SU-DHL-6 (cell line): Measurements from ENCODE around the gene SETD1A.

Experiments used
- CTCF ChIP-seq: fragments of 200-600 bp; sonication (generic); IDR thresholded peaks from one replicate; pipeline ENCODE4 v1.5.1; 2017; ENCODE audit warnings: antibody characterized with exemption, mild to moderate bottlenecking, low read length, moderate library complexity; ENCODE audit not compliant: insufficient read depth, poor library complexity, severe bottlenecking
- EZH2phosphoT487 ChIP-seq: fragments of 200-600 bp; sonication (generic), shearing (Covaris generic); conservative IDR thresholded peaks from 2 replicates; pipeline ENCODE4 v1.6.1; 2018; ENCODE audit warnings: mild to moderate bottlenecking, antibody characterized with exemption, low read length, moderate library complexity, mixed read lengths

- TF ChIP-seq CTCF (no peak), EZH2phosphoT487 (no peak)
These were observed at the start of gene SETD1A for GRCh38 chr16:30957456-30958174.
